GM18519 (cell line): ENCODE data around the gene HMGXB3.
A peak's percentile ranks its signal among the peaks of the same experiment; 100 is the strongest.
"Not testable (repeated sequence)": the region's sequence is repeated elsewhere in the genome, so short reads cannot be mapped to it uniquely, and the experiment has no call there.

Experiments used
- ATAC-seq: cut with Tn5 transposase; IDR thresholded peaks from one replicate; pipeline ENCODE4 v1.9.1; 2021; ENCODE audit warnings: mild to moderate bottlenecking, moderate library complexity; ENCODE audit not compliant: unreplicated experiment, low FRiP score

HMGXB3 gene

GRCh38 chr5:150017226-150018005 lies 16.9 kb downstream of the HMGXB3 start:
- no peak for ATAC-seq

- ATAC-seq, result no peak
These were observed 19.7 kb downstream of the HMGXB3 start for GRCh38 chr5:150020249-150020648.

GRCh38 chr5:150021491-150022157 lies 21.1 kb downstream of the HMGXB3 start:
- ATAC-seq, result no peak

GRCh38 chr5:150022158-150022531 lies 21.6 kb downstream of the HMGXB3 start:
- ATAC-seq, result no peak

GRCh38 chr5:150022681-150023080 lies 22.1 kb downstream of the HMGXB3 start:
- ATAC-seq, result no peak

- no peak for ATAC-seq
These were observed 22.6 kb downstream of the HMGXB3 start for GRCh38 chr5:150023136-150023535.

- ATAC-seq, result no peak
These were observed 23.9 kb downstream of the HMGXB3 start for GRCh38 chr5:150024346-150024984.

- ATAC-seq, result no peak
These were observed 26.2 kb downstream of the HMGXB3 start for GRCh38 chr5:150026682-150027172.

- ATAC-seq, result not testable (repeated sequence)
These were observed 27.5 kb downstream of the HMGXB3 start for GRCh38 chr5:150028047-150028446.

- no peak for ATAC-seq
These were observed 32.8 kb downstream of the HMGXB3 start for GRCh38 chr5:150033334-150033733.

GRCh38 chr5:150034662-150035061 lies 34.1 kb downstream of the HMGXB3 start:
- ATAC-seq, result no peak

- peak; percentile 83 for ATAC-seq
These were observed 34.8 kb downstream of the HMGXB3 start for GRCh38 chr5:150035139-150035895.

- ATAC-seq, result no peak
These were observed 36.0 kb downstream of the HMGXB3 start for GRCh38 chr5:150036513-150036912.

GRCh38 chr5:150038547-150038946 lies 38.0 kb downstream of the HMGXB3 start:
- no peak for ATAC-seq

GRCh38 chr5:150042459-150042858 lies 41.9 kb downstream of the HMGXB3 start:
- ATAC-seq, result no peak

GRCh38 chr5:150043657-150044328 lies 43.3 kb downstream of the HMGXB3 start:
- ATAC-seq, result no peak

GRCh38 chr5:150044329-150044681 lies 43.8 kb downstream of the HMGXB3 start:
- no peak for ATAC-seq

GRCh38 chr5:150044712-150045111 lies 44.2 kb downstream of the HMGXB3 start:
- ATAC-seq, result no peak

GRCh38 chr5:150045549-150045948 lies 45.0 kb downstream of the HMGXB3 start:
- ATAC-seq, result no peak

GRCh38 chr5:150046031-150046430 lies 45.5 kb downstream of the HMGXB3 start:
- no peak for ATAC-seq
